MV-4-11 (cell line): ENCODE results near the gene CSF1R.

ENCODE experiments used
- DNase-seq: peaks from one replicate; lab custom pipeline; 2025; lab: John Stamatoyannopoulos, UW

The CSF1R gene

DNA sequence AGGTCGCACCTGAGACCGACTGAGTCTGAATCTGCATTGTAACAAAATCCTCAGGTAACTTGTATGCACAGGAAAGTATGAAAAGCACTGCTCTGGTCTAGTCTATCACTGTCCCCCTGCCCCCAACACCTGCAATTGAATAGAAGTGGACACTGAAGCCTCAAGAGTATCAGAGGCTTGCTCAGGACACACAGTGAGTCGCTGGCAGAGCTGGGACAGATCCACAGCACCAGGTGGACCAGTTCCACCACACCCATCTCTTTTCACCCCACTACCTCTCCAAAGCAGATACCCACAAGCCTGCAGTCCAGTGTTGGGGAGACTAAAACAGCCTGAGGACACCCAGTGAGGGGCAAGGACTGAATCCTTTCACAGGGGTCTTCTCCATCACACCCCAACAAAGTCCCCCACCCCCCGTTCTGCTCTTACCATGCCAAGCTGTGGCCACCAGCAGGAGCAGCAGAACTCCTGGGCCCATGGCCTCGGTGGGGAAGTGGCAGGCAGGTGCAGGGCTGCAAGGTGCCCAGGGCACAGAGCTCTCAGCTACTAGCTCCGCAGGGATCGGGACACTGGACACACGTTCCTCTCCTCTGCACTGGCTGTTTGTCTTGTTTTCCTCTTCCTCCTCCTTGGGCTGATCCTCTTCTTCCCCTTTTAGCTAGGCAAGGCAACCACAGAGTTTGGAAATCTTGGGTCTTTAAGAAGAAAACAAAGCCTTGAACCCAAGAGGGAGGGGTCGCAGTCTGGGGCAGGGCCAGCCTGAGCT is at the start of gene CSF1R:
Gene CSF1R, minus strand, starts transcription at position 605 of the 766 bp plus-strand sequence. Its CDS starts 127 bp downstream, at position 478.
- DNase-seq: peak; percentile 83

DNA sequence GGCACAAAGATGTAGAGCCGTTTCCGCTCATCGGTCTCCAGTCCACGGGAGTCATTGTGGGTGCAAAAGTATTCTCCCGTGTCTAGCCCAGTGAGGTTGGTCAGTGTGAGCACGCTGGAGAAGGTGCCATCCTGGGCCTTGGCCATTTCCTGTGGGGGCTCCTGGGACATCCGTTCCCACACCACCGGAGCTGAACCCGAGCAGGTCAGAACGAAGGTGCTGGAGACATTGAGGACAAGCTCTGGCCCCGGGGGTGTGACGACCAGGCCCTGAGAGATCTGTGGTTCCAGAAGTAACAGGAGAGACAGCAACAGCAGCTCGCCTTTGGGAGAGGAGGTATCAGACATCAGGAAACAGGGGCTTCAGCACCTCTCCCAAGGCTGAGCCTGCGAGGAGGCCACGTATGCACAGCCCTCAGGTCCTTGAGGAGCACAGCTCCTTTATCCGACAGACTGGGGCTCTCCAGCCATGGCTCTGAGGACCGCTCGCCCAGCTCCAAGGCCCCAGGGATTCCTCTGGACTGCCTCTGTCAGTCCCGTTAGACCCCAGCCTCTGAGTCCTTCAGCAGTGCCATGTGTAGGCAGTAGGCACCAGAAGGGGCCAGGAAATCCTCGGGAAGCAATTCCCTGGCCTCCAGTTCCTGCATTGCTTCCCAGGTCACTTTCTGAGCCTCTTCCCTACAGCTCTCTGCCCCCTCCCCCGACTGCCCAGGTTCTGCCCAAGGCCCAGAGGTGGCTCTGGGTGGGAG is 49.4 kb upstream of the CSF1R start:
- DNase-seq: no peak

DNA sequence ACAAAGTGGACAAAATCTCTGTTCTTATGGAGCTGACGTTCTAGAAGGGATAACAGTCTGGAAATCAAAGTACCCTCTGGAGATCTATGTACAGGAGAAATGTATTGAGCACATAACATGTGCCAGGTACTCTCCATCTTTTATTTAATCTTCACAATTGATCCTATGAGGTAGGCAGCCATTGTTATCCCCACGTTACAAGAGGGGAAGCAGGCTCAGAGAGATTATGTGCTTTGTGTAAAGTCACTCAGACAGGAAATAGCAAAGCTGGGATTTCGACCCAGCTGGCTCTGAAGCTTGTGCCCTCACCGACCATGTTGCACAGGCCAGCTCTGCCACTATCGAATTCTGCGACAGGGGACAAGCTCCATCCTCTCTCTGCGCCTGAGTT is 47.8 kb upstream of the CSF1R start:
- peak; percentile 5 for DNase-seq

DNA sequence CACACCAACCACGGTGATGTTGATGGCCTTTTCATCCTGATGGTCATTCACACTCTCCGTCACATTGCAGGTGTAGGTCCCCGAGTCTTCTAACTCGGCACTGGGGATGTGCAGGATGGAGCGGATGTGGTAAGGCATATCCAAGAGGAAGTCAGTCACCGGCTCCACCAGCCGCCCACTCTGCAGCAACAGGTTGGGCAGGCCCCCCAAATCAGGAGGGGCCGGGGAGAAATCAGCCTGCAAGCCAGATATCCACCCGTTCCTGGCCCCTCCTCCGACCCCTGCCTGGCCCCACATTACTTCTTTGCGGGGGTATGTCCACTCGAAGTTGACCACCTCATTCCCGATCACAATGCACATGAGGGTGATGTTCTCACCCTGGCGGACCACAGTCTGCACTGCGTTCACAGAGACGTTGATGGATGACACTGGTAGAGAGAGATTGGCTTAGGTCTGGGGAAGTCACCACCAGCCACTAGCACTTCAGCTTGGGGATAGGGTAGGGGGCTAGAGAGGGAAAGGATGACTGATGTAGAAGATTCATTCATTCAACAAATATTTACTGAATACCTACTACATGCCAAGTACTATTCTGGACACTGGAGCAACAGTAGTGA is 47.3 kb upstream of the CSF1R start:
- no peak for DNase-seq

DNA sequence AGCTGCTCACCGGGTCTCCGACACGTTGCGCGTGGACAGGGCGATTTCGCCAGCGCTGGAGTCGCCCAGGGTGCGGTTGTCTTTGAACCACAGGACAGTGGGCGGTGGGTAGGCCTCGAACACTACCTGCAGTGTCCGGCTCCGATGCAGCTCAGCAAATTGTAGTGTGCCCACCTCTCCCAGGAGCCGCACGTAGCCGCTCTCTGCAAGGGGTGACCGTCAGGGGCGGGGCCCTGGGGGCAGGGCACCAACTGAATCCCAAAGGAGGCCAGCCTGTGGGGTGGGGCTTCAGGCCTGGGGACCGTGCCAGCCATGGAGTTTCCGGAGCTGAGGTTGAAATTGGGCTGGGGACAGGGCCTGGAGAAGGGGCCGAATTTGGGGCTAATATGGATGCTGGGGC is 46.4 kb upstream of the CSF1R start:
- no peak for DNase-seq

DNA sequence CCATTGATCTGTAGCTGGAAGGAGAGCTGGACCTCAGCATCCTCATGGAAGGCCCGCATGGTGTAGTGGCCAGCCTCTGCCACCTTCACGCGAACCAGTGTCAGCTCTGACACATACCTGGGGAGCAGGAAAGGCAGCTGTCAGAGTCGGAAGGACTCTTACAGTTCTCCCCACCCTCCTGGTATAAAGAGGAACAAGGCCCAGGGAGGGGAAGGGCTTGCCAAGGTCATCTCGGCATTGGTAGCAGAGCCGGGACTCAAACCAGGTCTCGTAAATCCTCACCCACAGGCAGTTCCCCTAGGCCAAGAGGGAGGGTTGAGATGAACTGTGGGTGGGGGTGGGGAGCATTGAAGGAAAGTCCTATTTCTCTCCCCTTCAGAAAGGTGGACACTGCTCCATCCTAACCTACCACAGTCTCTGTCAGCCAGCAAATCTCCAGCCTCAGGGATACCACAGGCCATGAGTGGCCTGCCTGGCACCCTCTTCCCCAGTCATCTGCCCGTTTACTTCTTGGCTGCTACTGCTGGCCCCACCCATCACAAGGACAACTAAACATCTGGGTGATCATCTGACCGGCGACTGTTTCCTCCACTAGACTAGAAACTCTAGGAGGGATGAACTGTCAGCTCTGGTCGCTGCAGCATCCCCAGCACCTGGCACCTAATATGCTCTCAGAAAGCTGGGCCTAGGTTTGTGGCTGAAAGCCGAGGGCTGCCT is 45.8 kb upstream of the CSF1R start:
- peak; percentile 69 for DNase-seq

DNA sequence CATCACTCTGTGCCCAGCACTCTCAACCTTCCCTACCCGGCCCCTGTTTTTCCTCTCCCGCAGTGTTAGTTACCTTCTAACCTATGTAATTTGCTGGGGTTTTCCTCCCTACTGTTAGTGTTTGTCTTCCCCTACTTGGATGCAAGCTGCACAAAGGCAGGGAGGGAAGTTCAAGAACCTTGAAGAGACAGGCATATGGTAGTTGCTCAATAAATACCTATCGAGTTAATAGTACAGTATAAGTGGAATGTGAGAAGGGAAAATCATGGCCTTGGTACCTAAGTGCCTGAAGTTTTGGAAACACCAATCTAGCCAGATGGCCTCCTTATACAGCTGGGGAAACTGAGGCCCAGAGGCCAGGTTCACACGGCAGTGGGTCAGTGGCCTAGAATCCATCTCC is 45.1 kb upstream of the CSF1R start:
- DNase-seq: no peak

DNA sequence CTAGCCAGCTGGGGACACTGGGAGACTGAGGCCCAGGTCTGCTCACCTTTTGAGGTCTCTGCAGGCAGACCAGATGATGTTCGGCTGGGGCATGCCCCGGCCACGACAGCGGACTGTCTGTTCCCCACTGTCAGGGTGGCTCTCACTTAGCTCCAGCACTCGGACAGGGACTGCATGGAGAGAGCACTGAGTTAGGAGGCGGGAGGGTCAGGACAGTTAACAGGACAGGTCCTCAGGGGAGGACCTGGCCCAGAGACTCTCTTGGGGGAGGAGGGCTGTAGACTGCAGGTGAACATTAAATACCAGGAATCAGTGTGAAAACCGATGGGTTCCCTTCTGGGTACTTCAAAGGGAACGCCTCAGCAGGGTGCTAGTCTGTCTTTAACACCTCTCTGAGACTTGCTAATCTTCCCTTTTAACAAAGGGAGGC is 44.2 kb upstream of the CSF1R start:
- no peak for DNase-seq

DNA sequence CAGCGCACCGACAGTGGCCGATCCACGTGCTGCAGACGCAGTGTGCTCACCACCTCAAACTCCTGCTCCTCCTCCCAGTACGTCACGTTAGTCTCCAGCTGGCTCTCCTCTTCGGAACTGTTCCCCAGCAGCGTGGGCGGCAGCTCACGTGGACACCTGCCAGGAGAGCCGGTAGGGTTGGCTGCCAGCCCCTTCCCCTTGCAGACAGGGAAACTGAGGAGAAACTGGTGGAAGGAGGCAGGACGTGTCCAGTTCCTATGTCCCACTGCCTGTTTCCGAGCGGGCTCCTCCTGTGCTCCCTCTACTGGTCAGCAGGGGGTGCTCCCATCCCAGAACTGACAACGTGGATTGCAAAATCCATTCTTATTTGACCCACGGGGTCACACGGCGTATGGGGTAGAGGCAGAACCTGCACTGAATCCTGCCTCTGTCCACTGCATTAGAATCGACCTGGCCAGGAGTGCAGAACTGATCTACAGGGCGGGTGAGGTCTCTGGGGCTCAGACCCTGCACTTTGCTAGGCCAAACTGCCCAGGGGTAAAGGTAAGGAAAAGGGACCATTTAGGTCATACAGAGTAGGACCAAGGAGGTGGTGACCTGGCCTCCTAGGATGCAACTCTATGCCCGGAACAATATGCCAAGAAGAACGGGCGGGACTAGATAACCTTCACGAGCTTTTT is 43.6 kb upstream of the CSF1R start:
- peak; percentile 69 for DNase-seq

DNA sequence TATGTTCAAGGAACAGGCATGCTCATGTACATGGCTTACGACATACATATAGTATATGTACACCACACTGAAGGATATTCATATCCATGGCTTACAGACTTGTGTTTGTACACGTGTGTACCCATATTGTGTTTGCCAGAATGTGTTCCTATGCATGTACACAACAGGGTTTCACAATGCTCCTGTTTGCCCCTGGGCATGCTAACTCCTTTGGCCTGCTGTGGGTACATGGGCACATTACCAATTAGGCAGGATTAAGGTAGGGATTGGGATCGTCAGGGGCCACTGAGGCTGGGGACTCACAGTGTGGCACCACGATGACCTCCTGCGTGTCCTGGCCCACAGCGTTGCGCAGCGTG is 43.1 kb upstream of the CSF1R start:
- DNase-seq: no peak

DNA sequence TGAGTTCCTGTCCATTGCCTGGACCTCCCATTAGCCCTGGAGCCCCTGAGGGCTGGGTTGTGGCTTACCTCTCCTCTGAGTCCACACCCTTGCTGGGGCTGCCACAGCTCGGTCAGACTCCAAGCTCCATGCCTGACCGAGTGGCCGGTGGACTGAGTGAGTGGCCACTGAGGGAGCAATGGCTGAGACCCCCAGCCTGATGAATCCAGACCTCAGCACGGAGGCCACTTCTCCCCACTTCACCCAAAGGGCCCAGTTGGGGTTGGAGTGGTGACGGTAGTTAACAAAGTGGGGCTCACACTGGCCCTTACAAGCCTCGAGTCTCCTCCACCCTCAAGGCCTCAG is 40.5 kb upstream of the CSF1R start:
- DNase-seq: no peak

DNA sequence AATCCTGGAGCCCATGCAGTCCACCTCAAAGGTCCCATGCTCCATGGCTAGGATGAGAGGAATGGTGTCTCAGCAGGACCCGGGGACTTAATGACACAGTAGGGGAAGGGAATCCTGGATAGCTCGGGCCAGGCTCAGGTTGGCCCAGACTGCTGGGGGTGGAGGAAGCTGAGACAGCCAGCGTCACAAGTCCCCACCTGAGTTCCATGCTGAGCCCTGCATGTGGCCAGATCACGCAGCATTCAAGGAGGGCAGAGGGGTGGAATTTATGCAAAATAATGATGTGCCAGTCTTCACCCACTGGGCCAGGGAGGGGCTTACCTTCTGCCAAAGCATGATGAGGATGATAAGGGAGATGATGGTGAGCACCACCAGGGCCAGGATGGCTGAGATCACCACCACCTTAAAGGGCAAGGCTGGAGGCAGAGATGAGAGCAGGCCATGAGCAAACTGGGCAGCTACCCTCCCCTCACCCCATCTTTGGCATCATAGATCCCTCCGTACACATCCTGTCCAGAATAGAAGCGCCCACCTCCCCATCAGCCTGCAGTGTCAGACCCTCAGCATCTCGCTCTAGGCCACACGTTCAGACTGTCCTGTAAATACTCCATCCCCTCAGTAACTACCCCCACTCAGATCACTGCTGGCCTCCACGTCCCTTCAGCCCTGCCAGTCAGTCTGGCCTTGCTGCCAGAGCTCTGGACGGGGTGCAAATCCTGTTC is 40.0 kb upstream of the CSF1R start:
- no peak for DNase-seq

DNA sequence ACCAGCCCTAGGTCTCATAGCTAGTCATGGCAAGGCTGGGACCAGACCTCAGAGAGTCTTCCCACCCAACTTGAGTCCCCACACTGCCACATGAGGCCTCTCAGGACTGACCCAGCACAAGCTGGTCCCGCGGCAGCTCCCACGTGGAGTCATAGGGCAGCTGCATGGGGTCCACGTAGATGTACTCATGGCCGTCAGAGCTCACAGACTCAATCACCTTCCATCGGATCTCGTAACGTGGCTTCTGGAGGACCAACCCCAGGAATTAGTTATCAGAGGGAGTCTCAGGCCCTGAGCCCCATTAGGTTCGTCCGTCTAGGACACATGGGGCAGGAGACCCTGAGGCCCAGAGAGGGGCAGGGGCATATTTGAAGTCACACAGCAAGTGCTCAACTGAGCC is 39.0 kb upstream of the CSF1R start:
- no peak for DNase-seq

DNA sequence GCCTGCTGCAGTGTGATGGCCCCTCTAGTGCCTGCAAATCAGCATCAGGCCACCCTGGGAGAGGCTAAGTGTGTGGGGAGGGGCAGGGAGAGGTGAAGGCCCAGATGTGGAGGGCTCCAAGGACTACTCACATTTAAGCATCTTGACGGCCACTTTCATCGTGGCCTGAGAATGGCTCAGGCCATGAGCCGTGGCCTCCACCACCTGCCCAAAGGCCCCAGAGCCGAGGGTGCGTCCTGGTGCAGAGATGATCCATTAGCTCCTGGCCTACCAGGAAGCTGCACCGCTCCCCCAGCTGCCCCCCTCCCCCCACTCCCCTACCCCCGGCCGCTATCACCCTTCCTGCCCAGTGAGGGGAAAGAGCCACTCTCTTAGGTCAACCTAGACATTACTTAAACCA is 38.2 kb upstream of the CSF1R start:
- no peak for DNase-seq

DNA sequence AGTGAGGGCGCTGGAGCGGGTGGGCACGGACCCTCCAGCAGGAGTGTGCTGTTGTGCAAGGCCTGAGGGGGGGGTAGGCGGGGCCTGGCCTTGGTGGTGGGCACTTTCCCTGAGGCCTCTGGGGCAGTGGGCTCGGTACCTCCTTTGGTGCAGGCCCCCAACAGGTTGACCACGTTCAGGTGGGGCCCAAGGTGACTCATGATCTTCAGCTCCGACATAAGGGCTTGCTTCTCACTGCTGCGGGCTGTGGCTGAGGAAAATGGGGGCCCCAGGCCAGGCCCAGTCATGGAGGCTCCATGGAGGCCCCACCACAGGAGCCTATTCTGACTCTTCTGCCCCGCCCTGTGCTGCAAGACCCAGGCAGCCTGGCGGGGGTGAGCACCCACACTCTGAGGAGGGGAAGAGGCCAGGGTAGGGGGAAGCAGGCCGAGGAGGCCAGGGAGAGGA is 37.8 kb upstream of the CSF1R start:
- DNase-seq: no peak

DNA sequence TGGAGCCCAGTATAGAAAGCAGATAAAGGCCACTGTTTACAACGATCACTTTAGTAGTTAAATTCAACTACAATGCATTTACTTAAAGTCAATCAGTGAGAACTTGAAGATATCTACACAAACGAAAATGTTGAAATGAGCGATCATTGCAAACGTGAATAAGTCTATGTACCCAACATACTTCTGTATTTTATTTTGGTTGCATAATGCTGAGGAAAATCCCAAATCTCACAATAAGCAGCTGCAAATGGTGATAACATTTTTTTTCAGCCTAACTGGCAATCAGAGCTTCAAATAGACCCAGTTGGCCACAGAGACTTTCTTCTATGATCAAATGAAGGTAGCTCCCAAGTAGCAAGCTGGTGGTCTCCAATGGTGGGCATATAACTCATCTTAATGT is 37.2 kb upstream of the CSF1R start:
- peak; percentile 21 for DNase-seq

DNA sequence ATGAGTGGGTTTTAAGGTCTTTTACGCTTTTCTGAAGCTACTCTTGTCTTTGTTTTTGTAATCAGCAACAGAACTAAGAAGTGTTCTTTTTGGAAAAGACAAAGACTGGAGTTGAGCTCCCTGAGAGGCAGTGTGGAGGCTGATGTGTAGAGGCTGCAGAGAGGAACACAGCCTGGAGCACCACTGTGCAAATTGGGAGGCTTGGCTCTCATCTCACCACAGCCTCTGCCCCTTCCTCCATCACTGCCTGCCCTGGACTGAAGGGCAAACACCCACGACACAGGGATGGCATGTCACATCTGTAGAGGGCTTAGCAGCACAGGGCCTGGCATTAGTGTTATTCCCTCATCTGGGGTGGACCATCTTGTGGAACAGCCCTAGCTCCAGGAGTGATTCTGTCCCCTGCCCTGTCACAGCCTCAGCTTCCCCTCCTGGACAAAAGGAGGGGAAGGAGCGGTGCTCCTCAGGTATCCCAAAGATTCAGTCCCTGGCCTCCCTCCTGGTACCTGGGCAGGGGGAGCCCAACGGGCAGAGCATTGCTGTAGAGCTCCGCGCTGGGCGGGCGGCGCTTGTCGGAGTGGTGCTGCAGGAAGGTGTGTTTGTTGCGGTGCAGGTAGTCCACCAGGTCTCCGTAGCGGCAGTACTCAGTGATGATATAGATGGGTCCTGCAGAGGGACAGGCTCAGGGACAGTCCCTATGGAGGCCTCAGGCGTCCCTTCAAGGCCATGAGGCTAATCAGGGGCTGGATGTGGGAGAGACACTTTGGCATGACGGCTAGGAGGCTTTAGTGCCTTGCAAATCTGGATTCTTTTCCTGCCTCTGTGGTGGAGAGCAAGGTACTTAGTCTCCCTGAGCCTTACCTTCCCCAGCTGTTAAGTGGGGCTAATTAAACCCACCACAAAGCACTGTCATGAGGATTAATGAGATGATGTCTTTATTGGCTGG is 36.5 kb upstream of the CSF1R start:
- no peak for DNase-seq

DNA sequence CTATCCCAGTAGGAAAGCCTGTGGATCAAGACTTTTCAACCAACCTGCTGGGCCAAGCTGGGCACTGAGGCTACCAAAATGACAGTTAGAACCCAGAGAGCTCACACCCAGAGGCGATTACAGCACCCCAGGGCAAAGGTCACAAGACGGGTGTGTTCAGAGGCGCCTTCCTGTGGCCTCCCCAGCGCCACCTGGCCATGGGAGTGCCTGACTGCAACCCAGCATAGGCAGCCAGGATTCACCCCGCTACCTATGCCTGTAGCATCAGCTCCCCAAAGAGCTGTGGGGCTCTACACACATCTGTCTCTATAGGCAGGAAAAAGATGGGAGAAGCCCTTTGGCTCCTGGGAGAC is 35.8 kb upstream of the CSF1R start:
- peak; percentile 74 for DNase-seq

DNA sequence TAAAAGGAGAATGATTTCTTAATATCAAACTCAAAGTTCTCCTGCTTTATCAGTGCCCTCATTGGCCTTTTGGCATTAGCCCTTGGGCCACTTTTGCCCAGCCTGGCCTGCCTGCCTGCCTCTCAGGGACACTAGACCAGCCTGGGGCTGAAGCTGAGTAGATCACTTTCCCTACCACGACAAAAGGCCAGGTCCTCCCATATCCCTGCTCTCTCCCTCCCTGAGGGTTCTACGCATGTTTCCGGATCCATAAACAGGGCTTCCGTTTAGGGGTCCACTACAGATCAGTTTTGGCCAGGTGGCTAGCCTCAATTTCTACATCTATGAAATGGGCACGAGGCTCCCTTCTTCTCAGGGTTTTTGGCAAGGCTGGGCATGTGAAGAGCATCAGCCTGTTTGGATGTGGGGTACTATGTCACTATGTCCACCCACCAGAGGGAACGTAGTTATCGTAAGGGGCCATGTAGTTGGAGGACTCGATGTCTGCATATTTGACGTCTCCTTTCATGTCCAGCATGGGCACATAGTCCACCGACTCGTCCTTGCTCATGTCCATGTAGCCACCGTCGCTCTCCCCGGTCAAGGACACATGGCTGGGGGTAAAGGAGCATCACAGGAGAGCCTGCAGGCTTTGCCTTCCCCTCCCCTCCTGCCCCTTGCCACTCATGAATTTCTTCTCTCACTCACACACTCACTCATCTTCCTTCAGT is 35.2 kb upstream of the CSF1R start:
- no peak for DNase-seq
